ENCODE results near the gene CAT. TPM values are rescaled to one million over a fixed set of nuclear protein-coding genes. Genes with fewer than 3 reads are reported as not detected.

Gene CAT
- 78.4 and 86.5 TPM in 2 replicates for total RNA-seq

GRCh38 chr11:34438529-34439507, at the start of gene CAT:
CAT (plus strand) TSS chr11:34438934; CDS start chr11:34439014, 80 bp downstream.

DNA sequence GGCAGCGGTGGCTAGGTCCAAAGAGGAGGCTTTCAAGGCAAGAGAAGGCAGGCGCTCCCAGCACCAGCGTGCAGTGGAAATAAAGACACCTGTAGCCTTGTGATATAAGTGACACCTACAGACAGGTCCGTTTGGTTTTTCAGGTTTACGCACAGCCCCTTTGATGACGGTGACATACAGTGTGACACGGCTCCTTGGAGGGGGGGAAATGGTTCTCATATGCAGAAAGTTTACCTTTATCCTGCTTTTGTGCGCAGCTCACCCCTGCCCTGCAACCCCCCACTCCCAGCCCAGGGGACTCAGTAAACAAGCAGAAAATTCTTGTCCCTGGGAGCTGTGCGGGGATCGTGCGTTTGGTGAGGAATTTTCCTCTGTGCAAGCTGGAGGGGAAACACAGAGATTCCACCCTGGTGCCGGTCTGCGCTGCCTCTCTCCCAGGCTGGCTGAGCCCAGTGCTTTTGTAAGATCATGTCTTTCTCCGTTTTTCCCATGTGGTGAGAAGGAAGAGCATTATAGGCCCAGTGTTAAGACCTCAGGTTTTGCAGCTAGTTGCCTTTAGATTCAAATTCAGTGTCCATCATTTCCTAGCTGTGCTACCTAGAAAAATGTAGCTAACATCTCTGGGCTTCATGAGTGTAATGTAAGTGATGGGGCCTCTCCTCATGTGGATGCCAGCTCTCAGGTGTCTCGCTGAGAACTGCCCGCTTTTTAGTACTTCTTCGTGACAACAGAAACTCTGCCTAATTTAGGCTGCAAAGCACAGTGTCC, 75.1 kb downstream of the CAT start, which contains the start of gene ELF5:
Gene ELF5 (minus strand): TSS at position 113 of the 768 bp plus-strand sequence. CDS start 8,045 bp downstream, outside the sequence.

Small RNAs within 50 kb of the gene (small RNA-seq; reads per million reads assigned to genes)
- not detected for gene AL035079.1

Other genes starting within 250 kb of the CAT start
- 2.7 and 3.0 TPM in 2 replicates for gene ABTB2, start 80.9 kb upstream of the CAT start, total RNA-seq
- not detected in 2 replicates for gene ELF5, start 74.9 kb downstream of the CAT start, total RNA-seq
- under 0.01 TPM in 1 of 2 replicates, not detected in the other for gene EHF, start 182.2 kb downstream of the CAT start, total RNA-seq

All from articular chondrocyte of knee joint (primary cell).